Type B pancreatic cell (in vitro differentiated cells): ENCODE results near the gene PHF2. TPM values are rescaled to one million over a fixed set of nuclear protein-coding genes. Genes with fewer than 3 reads are reported as not detected.

Experiments
- DNase-seq: peaks from one replicate; pipeline ENCODE4 v3.0.0; 2021; ENCODE audit warnings: mixed read lengths; ENCODE audit not compliant: unreplicated experiment; ENCODE audit errors: extremely low spot score
- H3K27ac Mint-ChIP-seq: 2 replicates; pipeline ENCODE4 v1.8.0; 2021; ENCODE audit warnings: mild to moderate bottlenecking, mixed read lengths
- H3K27me3 Mint-ChIP-seq: 2 replicates; pipeline ENCODE4 v1.8.0; 2021; ENCODE audit warnings: mixed read lengths
- H3K36me3 Mint-ChIP-seq: 2 replicates; pipeline ENCODE4 v1.8.0; 2021; ENCODE audit warnings: mixed read lengths
- H3K4me1 Mint-ChIP-seq: one replicate; pipeline ENCODE4 v1.8.0; 2021; ENCODE audit warnings: mixed read lengths; ENCODE audit not compliant: unreplicated experiment
- H3K4me3 Mint-ChIP-seq: 2 replicates; pipeline ENCODE4 v1.8.0; 2021; ENCODE audit warnings: mild to moderate bottlenecking, mixed read lengths
- H3K9me3 Mint-ChIP-seq: 2 replicates; pipeline ENCODE4 v1.8.0; 2021; ENCODE audit warnings: mixed read lengths
- total RNA-seq: library from RNA; stranded (reverse); gene quantifications from 2 replicates; pipeline ENCODE4 v1.2.1, GENCODE V29; 2021; ENCODE audit warnings: low replicate concordance
- TF ChIP-seq, protein P1 (sequence below): fragments of 200-600 bp; sonication (generic); conservative IDR thresholded peaks from 2 replicates; pipeline ENCODE4 v1.5.0; 2021; ENCODE audit warnings: antibody characterized with exemption, mild to moderate bottlenecking

Gene PHF2
- total RNA-seq, 1 donor from 2014 or later = 34.7 TPM

DNA sequence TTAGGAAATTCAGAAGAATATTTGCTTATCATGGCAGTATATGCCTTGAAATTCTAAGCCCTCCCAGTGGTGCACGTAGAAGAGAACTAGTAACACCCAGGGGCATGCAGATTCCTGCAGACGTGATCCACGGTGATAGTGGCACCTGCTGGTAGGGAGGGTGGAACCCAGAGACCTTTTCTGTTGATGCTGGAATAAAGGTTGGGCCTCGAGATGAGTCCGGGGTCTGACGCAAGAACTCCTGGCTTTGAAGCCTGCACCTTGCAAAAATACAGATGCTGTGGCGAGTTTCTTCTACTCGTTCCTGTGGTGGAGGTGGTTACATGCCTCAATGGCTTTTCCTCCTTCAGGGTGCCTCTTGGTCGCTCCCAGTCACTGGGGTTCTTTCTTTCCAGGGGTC is 39.5 kb upstream of the PHF2 start:
- H3K27ac Mint-ChIP-seq = no peak overlapping the region
- no peaks in the 10 kb centered on the region for H3K9me3 Mint-ChIP-seq
- no peak for DNase-seq
- peaks cover 32% of the 10 kb centered on the region for H3K36me3 Mint-ChIP-seq
- no peaks in the 10 kb centered on the region for H3K27me3 Mint-ChIP-seq
- no peak overlapping the region for H3K4me3 Mint-ChIP-seq
- peaks cover 3% of the 10 kb centered on the region for H3K4me1 Mint-ChIP-seq
- TF ChIP-seq, protein P1, sequence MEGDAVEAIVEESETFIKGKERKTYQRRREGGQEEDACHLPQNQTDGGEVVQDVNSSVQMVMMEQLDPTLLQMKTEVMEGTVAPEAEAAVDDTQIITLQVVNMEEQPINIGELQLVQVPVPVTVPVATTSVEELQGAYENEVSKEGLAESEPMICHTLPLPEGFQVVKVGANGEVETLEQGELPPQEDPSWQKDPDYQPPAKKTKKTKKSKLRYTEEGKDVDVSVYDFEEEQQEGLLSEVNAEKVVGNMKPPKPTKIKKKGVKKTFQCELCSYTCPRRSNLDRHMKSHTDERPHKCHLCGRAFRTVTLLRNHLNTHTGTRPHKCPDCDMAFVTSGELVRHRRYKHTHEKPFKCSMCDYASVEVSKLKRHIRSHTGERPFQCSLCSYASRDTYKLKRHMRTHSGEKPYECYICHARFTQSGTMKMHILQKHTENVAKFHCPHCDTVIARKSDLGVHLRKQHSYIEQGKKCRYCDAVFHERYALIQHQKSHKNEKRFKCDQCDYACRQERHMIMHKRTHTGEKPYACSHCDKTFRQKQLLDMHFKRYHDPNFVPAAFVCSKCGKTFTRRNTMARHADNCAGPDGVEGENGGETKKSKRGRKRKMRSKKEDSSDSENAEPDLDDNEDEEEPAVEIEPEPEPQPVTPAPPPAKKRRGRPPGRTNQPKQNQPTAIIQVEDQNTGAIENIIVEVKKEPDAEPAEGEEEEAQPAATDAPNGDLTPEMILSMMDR = no peak

DNA sequence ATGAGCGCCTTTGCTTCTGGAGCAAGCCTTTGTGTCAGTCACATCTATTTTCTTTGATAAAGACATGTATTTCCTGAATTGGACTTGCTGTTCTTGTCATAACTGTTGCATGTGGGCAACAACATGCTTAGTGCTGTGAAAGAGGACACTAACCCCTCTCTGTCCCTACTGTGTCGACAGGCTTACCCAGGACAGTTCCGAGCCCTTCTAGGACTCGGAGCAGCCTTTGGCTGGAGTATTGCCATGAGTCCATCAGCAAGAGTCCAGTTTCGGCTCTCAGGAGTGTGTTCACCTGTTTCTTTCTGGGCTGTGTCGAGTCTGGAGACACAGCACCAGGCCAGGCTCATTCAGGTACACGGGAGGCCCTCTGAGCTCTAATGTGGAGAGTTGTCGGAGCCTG is 36.1 kb upstream of the PHF2 start:
- DNase-seq = no peak
- peaks cover 3% of the 10 kb centered on the region for H3K4me1 Mint-ChIP-seq
- no peak overlapping the region for H3K4me3 Mint-ChIP-seq
- peaks cover 17% of the 10 kb centered on the region for H3K36me3 Mint-ChIP-seq
- TF ChIP-seq, protein P1 = no peak
- H3K27ac Mint-ChIP-seq = no peak overlapping the region
- H3K9me3 Mint-ChIP-seq = no peaks in the 10 kb centered on the region
- H3K27me3 Mint-ChIP-seq = no peaks in the 10 kb centered on the region

DNA sequence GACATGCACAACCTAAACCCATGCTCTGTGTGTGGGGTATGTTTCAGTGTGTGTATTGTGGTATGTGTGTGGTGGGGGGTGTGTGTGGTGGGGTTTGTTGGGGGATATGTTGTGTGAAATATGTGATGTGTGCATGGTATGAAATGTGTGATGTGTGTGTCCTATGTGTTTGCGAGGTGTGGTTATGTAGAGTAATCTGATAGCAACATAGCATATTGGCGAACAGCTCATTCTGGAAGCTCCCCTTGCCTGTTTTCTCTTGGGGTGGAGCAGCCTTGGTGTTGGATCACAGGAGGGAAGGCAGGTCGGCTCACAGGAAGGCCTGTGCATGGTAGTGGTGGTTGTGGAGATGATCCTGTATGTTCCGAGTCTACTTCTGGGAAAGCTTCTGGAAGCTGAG is 35.4 kb upstream of the PHF2 start:
- Mint-ChIP-seq H3K27ac (peak overlapping the region; percentile 60), H3K27me3 (no peaks in the 10 kb centered on the region), H3K9me3 (no peaks in the 10 kb centered on the region), H3K36me3 (peaks cover 16% of the 10 kb centered on the region), H3K4me1 (peaks cover 3% of the 10 kb centered on the region), H3K4me3 (no peak overlapping the region)
- no peak for DNase-seq
- TF ChIP-seq, protein P1 = no peak

DNA sequence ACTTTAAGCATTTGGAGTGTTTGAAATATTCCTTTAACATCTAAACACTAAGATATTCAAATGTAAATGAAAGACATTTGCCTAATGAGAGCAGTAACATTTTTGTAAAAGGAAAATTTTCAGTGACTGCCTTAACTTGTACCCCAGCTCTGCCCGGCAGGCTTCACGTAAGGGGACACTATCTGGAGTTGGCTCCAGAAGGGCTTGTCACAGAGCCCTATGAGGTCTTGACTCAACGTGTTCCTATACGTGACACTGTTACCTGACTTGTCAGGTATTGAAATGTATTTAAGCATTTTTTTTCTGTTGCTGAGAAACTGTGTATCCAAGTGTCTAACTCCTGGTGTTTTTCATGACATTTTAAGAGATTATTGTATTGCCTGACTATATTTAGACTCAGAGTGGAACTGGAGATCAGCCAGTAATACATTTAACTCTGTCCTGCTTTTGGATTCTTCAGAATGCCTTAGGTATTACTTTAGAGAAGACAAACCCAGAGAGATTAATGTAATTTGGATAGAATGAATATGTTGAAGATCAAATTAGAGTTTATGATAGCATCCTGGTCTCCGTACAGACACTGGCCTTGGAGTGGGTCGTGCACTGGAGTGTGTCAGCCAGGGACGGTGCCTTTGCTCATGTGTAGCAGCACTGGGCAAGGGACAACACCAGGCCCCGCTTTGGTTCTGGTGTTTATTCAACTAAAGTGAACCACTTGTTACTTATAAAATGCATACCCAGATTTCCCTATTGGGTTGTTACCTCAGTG is 34.6 kb upstream of the PHF2 start:
- H3K4me1 Mint-ChIP-seq = peaks cover 9% of the 10 kb centered on the region
- DNase-seq = no peak
- H3K27ac Mint-ChIP-seq = no peak overlapping the region
- TF ChIP-seq, protein P1 = no peak
- H3K4me3 Mint-ChIP-seq = no peak overlapping the region
- no peaks in the 10 kb centered on the region for H3K9me3 Mint-ChIP-seq
- peaks cover 22% of the 10 kb centered on the region for H3K36me3 Mint-ChIP-seq
- no peaks in the 10 kb centered on the region for H3K27me3 Mint-ChIP-seq

DNA sequence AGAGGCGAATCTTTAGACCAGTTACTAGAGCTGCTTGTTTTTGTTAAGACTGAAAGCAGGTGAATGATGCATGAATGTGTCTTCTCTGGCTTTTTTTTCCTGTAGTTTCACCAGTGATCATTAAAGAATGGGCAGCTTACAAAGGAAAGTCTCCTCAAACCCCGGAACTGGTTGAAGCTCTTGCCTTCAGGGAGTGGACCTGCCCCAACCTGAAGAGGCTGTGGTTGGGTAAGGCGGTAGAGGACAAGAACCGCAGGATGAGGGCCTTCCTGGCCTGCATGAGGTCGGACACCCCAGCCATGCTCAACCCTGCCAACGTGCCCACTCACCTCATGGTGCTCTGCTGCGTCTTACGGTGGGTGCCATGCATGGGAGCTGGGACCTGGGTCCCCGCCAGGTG is 33.3 kb upstream of the PHF2 start:
- DNase-seq = no peak
- Mint-ChIP-seq H3K36me3 (peaks cover 30% of the 10 kb centered on the region), H3K27me3 (no peaks in the 10 kb centered on the region), H3K27ac (no peak overlapping the region), H3K9me3 (no peaks in the 10 kb centered on the region), H3K4me1 (peaks cover 12% of the 10 kb centered on the region), H3K4me3 (no peak overlapping the region)
- TF ChIP-seq, protein P1 = no peak
